KMS-11 (cell line): ENCODE results near the gene FIGNL1.

Experiments
- H2AFZ ChIP-seq: fragments of 200-600 bp; sonication (generic); 2 replicates; pipeline ENCODE4 v1.6.1; 2016; ENCODE audit warnings: antibody characterized with exemption, mixed run types, low read depth
- H3K27ac ChIP-seq: fragments of 200-600 bp; sonication (generic); 2 replicates; pipeline ENCODE4 v1.6.1; 2016; ENCODE audit warnings: mild to moderate bottlenecking, mixed run types
- H3K27me3 ChIP-seq: fragments of 200-600 bp; sonication (generic); 2 replicates; pipeline ENCODE4 v1.6.1; 2017; ENCODE audit warnings: mild to moderate bottlenecking, low read depth, mixed run types, moderate library complexity; ENCODE audit not compliant: insufficient read depth
- H3K36me3 ChIP-seq: fragments of 200-600 bp; sonication (generic); 2 replicates; pipeline ENCODE4 v1.6.1; 2017; ENCODE audit warnings: mild to moderate bottlenecking, mixed run types; ENCODE audit not compliant: insufficient read depth
- H3K4me1 ChIP-seq: fragments of 200-600 bp; sonication (generic); 2 replicates; pipeline ENCODE4 v1.6.1; 2016; ENCODE audit warnings: mild to moderate bottlenecking, low read depth, mixed run types; ENCODE audit not compliant: poor library complexity, severe bottlenecking
- H3K4me2 ChIP-seq: fragments of 200-600 bp; sonication (generic); 2 replicates; pipeline ENCODE4 v1.7.0; 2016; ENCODE audit warnings: mild to moderate bottlenecking, mixed run types
- H3K4me3 ChIP-seq: fragments of 200-600 bp; sonication (generic); IDR thresholded peaks from 2 replicates; pipeline ENCODE4 v1.6.1; 2017; ENCODE audit warnings: low read depth, low read length, mixed read lengths; ENCODE audit not compliant: insufficient read depth
- H3K79me2 ChIP-seq: fragments of 200-600 bp; sonication (generic); 2 replicates; pipeline ENCODE4 v1.6.1; 2016; ENCODE audit warnings: low read depth, mixed run types; ENCODE audit not compliant: insufficient read depth
- H3K9ac ChIP-seq: fragments of 200-600 bp; sonication (generic); 2 replicates; pipeline ENCODE4 v1.6.1; 2016; ENCODE audit warnings: mild to moderate bottlenecking, mixed run types
- H4K20me1 ChIP-seq: fragments of 200-600 bp; sonication (generic); 2 replicates; pipeline ENCODE4 v1.6.1; 2016; ENCODE audit warnings: mild to moderate bottlenecking, mixed run types; ENCODE audit not compliant: insufficient read depth
- CTCF ChIP-seq: fragments of 200-600 bp; sonication (generic); conservative IDR thresholded peaks from 2 replicates; pipeline ENCODE4 v1.6.1; 2017; ENCODE audit warnings: low read depth, mild to moderate bottlenecking, antibody characterized with exemption, low read length, moderate library complexity, mixed read lengths

FIGNL1 gene

GRCh38 chr7:50431722-50432305 is 18.3 kb downstream of the FIGNL1 start:
- no peaks in the 10 kb centered on the region for H4K20me1 ChIP-seq
- H3K36me3 ChIP-seq: no peaks in the 10 kb centered on the region
- no peak overlapping the region for H3K27ac ChIP-seq
- no peak overlapping the region for H3K4me3 ChIP-seq
- no peaks in the 10 kb centered on the region for H3K27me3 ChIP-seq
- H3K9ac ChIP-seq: no peak overlapping the region
- no peak overlapping the region for H2AFZ ChIP-seq
- no peaks in the 10 kb centered on the region for H3K4me1 ChIP-seq
- no peak for TF ChIP-seq CTCF
- H3K4me2 ChIP-seq: no peak overlapping the region
- no peaks in the 10 kb centered on the region for H3K79me2 ChIP-seq

- H2AFZ ChIP-seq: no peak overlapping the region
- H3K9ac ChIP-seq: no peak overlapping the region
- H3K4me2 ChIP-seq: no peak overlapping the region
- no peaks in the 10 kb centered on the region for H3K4me1 ChIP-seq
- H3K4me3 ChIP-seq: no peak overlapping the region
- no peaks in the 10 kb centered on the region for H3K36me3 ChIP-seq
- no peak for TF ChIP-seq CTCF
- H4K20me1 ChIP-seq: no peaks in the 10 kb centered on the region
- H3K79me2 ChIP-seq: no peaks in the 10 kb centered on the region
- no peaks in the 10 kb centered on the region for H3K27me3 ChIP-seq
- no peak overlapping the region for H3K27ac ChIP-seq
Measured at GRCh38 chr7:50431316-50431715, 18.8 kb downstream of the FIGNL1 start.

GRCh38 chr7:50428911-50429310 is 21.2 kb downstream of the FIGNL1 start:
- Histone ChIP-seq H3K79me2 (no peaks in the 10 kb centered on the region), H3K9ac (no peak overlapping the region), H3K4me2 (no peak overlapping the region), H3K4me1 (no peaks in the 10 kb centered on the region), H3K36me3 (no peaks in the 10 kb centered on the region), H3K27me3 (no peaks in the 10 kb centered on the region), H3K27ac (no peak overlapping the region), H3K4me3 (no peak overlapping the region), H2AFZ (no peak overlapping the region), H4K20me1 (no peaks in the 10 kb centered on the region)
- TF ChIP-seq CTCF: no peak

- H3K9ac ChIP-seq: no peak overlapping the region
Measured at GRCh38 chr7:50427518-50427917, 22.6 kb downstream of the FIGNL1 start.

More at GRCh38 chr7:50427518-50427917, 22.6 kb downstream of the FIGNL1 start:
- Histone ChIP-seq H2AFZ (no peak overlapping the region), H3K27me3 (no peaks in the 10 kb centered on the region), H4K20me1 (no peaks in the 10 kb centered on the region), H3K4me3 (no peak overlapping the region), H3K36me3 (no peaks in the 10 kb centered on the region), H3K4me2 (no peak overlapping the region), H3K27ac (no peak overlapping the region), H3K79me2 (no peaks in the 10 kb centered on the region), H3K4me1 (no peaks in the 10 kb centered on the region)
- TF ChIP-seq CTCF: no peak
